Stimulated activated CD8-positive, alpha-beta memory T cell treated with anti-CD3 and anti-CD28 coated beads, Interleukin-4, amount 100 ng/mL, for 1 hour (primary cell): Measurements from ENCODE around the gene PPFIA3.

Experiments used
- DNase-seq, 2 donors: peaks; one replicate each; pipeline ENCODE4 v3.0.0-alpha.2; 2020; ENCODE audit warnings: low read depth in 2 of 2, low spot score in 1 of 2

Gene PPFIA3

DNA sequence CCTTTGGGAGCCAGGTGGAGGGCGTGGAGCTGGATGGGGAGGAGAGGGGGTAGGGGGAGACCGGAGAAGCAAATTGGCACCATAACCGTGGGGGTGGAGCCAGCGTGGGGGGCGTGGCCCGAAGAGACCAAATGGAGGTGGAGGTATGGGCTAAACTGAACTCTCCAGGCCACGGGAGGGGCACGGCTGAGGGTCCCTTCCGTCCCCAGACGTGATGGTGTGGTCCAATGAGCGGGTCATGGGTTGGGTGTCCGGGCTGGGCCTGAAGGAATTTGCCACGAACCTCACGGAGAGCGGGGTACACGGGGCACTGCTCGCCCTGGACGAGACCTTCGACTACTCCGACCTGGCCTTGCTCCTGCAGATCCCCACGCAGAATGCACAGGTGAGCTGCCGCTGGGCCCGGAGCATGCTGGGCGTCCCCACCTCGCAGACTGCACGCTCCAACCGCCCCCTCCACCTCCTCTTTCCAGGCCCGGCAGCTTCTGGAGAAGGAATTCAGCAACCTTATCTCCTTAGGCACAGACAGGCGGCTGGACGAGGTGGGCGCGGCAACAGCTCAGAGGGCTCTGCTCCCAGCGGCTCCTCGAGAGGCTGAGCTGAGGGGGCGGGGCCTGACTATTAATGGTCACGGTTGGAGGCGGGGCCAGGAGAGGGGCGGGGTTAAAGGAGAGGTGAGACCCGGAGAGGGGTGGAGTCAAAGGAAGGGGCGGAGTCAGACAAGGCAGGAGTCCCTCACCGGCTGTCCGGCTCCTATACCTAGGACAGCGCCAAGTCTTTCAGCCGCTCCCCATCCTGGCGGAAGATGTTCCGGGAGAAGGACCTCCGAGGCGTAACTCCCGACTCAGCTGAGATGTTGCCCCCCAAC is 29.7 kb downstream of the PPFIA3 start:
- peak in 1 of 2 donors; percentile 57 for DNase-seq

DNA sequence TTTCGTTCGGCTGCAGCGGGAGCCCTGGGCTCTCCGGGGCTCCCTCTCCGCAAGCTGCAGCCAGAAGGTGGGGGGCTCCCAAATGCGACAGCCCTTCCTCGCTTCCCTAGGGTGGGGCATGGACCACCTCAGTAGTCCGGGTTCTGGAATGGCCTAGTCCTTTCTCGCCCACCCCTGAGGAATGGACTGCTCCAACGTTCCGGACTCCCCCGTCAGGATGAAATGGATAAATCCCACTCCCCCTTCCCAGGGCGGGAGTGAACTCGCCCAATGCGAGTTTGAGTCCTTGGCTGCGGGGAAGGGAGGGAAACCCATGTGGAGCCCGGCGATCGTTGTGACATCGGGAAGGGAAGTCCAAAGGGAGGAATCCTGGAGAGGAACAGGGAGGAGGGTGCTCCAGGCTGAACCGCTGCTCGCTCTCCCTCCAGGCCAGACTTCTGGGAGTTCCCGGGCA is 30.3 kb downstream of the PPFIA3 start:
- no peak for DNase-seq

DNA sequence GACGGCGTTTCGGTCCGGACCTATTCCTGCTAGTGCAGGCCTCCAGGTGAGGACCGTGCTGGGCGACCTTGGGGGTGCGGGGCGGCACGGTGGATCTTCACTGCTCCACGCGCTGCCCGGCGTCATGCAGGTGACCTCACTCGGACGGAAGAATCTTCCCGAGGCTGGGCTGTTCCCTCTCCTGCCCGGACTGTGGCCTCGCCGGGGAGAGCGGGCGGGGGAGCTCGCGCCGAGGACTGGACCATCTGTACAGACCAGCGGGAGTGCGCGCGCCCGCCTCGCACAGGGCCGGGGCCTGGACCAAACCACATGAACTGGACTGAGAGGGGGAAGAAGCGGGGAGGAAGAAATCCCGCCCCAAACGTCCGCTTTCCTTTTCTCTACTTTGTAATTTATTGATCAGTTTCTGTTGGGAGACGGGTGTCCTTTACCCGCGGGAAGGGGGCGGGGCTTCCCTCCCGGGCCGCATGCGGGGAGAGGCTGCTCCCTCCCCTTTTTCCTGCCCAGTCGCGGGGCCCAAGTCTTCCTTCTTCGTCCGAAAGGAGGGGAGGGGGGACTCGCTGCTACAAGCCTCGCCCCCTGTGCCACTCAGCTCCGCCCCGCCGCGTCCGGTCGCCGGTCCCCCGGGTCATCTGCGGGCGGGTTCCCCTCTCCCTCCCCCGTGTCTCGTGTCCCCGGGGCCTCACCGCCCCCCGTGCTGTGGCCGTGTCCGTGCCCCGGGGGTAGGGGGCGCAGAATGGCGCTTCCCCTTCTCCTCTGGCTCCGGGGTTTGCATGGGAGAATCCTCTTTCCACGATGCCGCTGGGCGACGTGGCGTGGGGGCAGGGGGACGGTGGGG is 31.0 kb downstream of the PPFIA3 start:
- no peak for DNase-seq

DNA sequence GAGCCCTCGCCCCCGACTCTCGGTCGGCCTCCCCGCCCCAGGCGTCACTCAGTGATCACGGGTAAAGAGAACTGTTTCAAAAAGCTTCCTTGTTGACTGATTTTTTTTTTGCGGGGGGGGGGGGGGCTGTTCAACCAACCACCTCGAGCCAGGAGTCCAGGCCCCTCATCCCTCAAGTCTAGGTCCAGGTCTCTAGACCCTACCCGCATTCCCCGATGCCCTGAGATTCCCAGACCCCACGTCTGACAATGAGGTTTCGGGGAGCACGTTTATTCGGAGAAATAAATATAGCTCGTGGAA is 31.6 kb downstream of the PPFIA3 start:
- DNase-seq = no peak

DNA sequence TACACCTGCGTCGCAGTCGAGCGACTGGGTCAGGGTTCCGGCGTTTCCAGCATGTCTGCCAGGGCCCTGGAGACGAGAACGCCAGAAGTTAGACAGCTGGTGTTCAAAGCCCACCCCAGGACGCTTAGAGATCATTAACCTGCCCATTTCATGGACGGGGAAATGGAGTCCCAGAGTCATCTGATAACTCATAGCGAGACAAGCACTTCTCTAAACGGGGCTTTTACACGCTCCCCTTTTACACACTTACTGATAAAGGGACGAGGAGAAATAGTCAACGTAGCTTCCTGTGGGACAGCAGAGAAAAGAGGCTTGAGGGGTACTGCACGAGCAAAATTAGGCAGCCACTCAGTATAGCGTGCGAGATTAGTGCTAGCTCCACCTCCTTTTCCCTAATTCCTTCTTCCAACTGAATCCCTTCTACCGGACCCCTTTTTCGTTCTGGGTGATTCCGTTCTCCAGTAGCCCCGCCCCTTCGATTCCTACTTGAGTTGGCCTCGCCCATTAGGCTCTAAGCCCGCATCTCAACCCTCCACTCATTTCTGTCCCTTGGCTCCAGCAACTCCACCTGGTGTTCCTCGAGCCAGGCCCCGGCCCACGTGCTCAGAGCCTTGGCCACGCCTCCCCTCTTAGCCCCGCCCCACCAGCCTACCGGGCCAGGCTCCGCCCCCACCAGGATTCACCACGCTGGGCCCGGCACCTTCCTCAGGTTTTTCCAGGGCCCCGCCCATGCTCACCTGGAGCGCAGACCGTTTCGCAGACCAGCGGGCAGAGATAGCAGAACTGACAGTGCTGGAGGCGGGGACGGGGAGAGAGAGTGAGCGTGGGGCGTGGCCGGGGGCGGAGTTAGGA is 32.1 kb downstream of the PPFIA3 start:
- DNase-seq = no peak

DNA sequence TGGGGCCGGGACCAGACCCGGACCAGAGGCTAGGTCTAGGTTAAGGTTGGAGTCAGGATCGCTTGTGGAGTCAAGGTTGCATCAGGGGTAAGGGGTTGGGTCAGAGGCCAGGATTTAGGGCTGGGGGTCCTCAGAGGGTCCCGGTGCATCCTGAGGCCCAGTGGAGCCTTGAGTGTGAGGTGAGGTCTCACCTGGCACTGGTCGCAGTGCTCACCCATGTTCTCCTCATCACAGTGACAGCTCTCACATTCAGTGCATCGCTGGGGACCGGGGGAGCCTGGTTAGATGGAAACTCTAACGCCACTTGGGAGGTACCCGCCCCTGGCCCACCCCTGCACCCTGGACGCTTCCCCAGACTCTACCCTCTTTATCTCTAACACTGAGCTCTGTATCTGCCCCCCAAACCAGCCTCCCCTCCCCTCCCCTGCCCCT is 32.8 kb downstream of the PPFIA3 start:
- DNase-seq = no peak

DNA sequence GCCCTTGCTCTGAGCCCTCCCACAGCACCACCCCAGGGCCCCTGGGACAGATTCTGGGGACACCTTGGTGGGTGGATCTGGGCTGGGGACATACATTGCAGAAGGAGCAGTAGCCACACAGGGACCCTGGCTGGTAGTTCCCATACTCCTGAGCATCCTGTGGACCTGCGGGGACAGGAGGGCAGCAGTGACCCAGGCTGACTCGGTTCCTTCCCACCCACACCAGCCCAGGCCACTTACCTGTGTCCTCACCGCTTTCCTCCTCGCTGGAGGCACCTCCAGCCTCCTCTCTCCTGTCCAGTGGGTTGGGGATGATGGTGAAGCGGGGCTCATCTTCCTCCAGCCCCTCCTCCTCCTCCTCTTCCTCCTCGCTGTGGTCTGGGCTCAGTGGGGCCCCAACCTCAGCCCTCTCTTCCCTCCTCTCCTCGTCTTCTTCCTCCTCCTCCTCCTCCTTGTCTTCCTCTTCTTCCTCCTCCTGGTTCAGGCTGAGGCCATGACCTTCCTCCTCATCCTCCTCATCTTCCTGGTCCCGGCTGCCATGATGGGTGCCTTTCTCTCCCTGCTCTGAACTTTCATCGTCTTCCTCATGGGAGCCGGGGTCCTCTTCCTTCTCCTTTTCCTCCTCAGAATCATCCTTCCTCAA is 33.9 kb downstream of the PPFIA3 start:
- no peak for DNase-seq

DNA sequence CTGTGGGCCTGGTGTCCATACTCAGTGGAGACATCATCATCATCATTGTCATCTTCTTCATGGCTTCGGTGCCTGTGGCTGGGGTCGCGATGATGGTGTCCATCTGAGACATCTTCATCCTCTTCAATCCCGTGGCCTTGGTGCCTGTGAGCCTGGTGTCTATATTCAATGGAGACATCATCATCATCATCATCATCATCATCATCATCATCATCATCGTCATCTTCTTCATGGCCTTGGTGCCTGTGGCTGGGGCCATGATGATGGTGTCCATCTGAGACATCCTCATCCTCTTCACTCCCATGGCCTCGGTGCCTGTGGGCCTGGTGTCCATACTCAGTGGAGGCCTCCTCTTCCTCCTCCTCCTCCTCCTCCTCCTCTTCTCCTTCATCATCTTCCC is 34.9 kb downstream of the PPFIA3 start:
- DNase-seq = no peak

DNA sequence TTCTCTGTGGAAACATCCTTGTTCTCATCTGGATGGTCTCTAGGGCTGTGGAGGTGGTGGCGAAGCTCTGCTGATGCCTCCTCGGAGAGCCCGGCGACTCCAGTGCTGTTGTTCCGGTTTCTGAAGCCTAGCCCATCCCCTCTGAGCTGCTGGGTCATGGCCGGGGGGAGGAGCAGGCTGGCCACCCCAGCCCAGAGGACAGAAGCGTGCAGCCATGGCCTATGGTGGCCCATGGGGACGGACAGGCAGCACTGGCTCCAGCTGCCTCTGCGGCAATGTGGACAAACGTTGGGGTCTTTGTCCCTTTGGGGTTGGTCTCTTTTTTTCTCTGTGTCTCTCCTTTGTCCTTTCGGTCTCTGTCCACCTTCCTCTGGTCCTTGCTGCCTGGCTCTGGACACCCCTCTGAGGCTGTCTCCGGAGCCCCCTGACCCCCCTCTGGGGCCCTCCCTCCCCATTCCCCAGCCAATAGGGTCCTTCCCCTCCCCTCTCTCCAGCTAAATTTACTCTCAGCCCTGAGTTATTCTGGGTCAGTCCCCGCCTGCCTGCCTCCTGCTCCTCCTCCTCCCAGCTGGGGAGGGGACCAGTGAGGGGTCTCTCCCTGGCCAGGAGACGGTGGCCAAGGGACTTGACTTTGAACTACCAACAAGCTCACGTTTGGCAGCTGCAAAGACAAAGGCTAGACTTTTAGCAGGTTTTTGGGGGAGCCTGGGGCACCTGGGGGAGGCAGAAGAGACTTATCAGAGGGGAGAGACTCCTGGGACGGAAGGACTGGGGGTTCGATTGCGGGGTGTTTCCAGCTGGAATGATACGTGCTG is 35.9 kb downstream of the PPFIA3 start, which contains the start of gene HRC:
Gene HRC (minus strand): TSS at position 392 of the 815 bp plus-strand sequence. CDS start 159 bp downstream, at position 233.
- DNase-seq = no peak

DNA sequence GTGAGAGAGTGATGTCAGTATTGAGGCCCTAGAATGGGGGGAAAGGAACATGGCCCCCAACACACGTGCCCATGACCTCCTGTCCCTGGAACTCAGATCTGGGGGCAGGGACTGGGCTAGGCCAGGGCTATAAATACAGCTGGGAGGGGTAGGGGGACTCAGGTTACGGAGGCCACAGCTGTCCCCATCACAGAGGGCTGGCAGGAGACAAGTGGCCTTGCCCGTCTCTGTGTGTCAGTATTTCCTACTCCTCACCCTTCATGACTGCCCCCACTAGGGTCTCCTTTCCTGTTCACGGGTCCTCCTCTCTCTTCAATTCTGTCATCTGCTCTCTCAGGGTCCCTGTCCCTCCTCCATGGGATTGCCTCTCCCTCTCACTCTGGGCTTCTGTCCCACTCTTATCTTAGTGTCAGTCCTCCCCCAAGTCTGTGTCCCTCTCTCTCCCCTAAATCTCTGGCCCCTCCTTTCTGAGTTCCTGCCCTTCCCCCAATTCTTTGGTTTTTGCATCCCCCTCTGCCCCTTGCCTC is 36.5 kb downstream of the PPFIA3 start:
- no peak for DNase-seq

DNA sequence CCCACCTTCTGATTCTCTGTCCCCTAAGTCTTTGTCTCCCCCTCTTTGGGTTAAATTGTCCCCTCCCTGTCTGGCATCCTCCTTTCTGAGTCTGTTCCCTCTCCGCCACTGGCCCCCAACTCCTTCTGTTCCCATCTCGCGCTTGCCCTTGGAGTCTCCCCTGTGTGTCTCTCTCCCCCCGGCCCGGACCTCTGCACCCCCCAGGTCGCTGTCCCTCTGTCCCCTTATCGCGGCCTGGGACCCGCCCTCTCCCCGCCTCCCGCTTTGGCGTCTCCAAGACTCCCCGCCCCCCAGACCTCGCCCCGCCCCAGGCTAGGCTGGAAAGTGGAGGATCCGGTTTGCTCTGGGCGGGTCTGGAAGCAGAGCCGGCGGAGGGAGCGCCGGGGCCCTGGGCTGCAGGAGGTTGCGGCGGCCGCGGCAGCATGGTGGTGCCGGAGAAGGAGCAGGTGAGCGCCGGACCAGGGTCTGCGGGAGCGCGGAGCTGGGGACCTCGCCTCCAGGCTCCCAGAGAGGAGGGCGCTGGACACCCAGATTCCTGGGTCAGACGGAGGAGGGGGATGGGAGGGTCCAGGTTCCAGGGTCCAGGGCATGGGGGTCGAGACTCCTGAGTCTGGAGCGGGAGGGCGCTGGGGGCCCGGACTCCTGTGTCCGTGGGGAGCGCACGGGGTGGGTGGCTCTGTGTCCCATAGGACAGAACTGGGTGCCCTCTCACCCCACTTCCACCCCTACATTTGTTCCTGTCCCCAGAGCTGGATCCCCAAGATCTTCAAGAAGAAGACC is 38.3 kb downstream of the PPFIA3 start, which contains the start of gene TRPM4:
Gene TRPM4 (plus strand): TSS at position 348 of the 780 bp plus-strand sequence. CDS start 75 bp downstream, at position 423.
- no peak for DNase-seq

DNA sequence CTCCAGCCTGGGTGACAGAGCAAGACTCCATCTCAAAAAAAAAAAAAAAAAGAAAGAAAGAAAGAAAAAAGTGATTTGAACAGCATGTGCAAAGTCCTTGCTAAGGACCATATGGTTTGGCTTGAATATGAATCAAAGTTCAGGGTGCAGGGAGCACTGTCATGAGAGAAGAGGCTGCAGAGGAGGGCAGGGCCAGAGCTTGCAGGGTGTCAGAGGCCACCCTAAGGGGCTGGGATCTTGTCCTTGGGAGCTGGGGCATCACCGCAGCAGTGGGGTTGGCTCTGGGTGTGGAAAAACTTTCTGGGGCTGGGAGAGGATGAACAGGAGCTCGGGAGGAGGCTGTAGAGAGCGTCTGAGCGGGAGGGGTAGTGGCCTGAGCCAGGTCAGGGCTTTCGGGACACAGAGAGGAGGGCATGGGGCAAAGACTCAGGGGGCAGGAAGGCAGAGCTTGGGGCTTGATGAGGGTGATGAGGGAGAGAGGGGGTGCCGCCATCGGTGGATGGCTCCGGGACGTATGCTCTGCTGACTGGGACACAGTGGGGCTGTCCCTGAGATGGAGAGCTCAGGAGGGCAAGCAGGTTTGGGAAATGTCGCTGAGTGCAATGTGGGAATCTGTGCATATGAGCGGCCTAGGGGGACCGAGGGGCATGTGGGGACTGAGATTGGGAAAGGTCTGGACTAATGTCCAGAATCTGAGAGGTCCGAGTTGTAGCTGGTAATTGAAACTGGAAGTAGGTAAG is 41.3 kb downstream of the PPFIA3 start:
- DNase-seq = no peak

DNA sequence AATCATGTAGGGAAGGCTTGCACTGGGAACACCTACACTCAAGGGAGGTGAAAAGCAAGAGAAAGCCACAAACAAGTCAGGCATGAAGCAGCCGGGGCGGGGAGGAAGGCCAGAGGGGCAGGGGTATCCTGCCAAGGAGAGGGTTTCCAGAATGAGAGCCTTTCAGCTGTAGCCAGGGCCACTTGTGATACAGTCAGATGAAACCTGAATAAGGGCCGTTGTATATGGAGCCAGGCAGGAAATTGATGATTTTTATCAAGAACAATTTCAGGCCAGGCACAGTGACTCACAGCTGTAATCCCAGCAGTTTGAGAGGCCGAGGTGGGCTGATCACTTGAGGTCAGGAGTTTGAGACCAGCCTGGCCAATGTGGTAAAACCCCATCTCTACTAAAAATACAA is 42.6 kb downstream of the PPFIA3 start:
- no peak for DNase-seq

DNA sequence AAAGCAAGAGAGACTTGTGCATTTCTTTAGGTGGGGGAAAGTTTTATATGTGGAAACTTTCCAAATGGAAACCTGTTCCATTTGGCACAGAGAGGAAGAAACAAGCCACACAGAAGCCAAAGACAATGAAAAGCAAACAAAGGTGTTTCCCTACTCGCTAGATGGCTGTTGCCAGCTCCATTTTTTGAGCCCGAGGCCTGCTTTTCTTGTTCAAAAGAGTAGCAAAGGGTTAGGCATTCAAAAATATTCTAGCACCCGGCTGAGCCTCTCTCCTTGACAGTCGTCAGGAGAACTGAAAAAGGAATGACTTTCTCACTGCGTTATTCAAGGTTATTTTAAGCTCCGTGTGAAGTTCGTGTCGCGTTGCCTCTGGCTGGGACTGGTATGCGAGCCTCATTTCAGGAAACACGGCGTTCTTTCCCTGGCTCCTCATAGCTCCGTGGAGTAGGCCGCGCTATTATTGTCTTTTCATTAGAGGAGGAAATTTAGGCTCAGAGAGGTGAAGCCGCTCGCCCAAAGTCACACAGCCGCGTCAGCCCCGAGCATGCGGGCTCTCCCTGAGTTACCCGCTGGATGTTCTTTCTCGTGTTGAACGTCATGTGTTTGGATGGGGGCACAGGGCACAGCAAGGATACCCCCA is 45.9 kb downstream of the PPFIA3 start:
- DNase-seq = no peak

DNA sequence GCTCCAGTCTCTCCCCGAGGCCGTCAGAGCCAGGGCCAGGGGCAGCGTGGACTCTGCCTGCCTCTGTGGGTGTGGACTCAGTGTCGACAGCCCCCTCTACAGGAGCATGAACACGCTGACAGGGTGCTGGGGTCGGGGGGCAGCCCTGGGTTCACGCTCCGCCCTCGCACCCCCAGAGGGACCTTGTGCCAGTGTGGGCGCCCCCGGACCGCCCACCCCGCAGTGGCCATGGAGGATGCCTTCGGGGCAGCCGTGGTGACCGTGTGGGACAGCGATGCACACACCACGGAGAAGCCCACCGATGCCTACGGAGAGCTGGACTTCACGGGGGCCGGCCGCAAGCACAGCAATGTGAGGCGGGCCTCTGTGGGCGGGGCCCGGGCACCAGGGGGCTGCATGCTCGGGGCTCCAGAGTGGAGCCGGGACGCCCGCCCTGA is 46.5 kb downstream of the PPFIA3 start:
- DNase-seq = no peak

DNA sequence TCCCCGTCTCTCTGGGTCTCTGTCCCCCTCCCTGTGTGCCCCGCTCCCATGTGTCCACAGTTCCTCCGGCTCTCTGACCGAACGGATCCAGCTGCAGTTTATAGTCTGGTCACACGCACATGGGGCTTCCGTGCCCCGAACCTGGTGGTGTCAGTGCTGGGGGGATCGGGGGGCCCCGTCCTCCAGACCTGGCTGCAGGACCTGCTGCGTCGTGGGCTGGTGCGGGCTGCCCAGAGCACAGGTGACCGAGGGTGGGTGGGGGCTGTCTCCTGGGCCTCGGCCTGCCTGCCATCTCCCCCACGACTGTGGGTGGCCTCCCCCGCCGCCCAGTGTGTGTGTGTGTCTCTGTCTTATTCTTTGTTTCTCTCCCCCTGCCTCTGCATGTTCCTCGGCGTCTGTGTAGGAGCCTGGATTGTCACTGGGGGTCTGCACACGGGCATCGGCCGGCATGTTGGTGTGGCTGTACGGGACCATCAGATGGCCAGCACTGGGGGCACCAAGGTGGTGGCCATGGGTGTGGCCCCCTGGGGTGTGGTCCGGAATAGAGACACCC is 48.6 kb downstream of the PPFIA3 start:
- no peak for DNase-seq

DNA sequence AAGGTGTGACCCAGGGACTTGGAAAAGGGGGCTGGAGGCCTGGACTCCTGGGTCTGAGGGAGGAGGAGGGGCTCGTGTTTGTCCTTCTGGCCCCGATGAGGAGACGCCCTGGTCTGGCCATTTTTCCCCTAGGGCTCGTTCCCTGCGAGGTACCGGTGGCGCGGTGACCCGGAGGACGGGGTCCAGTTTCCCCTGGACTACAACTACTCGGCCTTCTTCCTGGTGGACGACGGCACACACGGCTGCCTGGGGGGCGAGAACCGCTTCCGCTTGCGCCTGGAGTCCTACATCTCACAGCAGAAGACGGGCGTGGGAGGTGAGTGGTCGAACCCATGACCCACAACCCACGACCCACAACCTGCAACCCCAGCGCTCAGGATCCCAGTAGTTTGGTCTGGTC is 49.1 kb downstream of the PPFIA3 start:
- DNase-seq = no peak
